CD4-positive, alpha-beta T cell treated with Interleukin-6 for 4 hours (primary cell): ENCODE results near the gene TPBGL.

ENCODE experiments used
- DNase-seq: peaks from one replicate; pipeline ENCODE4 v3.0.0-alpha.2; 2020; ENCODE audit warnings: mixed read lengths

The TPBGL gene

GRCh38 chr11:75212411-75212810, 28.2 kb upstream of the TPBGL start:
- DNase-seq = no peak

- DNase-seq = peak; percentile 81
These were observed 26.2 kb upstream of the TPBGL start for GRCh38 chr11:75214411-75214821.

- no peak for DNase-seq
These were observed 25.7 kb upstream of the TPBGL start for GRCh38 chr11:75214843-75215242.

GRCh38 chr11:75219869-75220268, 20.7 kb upstream of the TPBGL start:
- no peak for DNase-seq

GRCh38 chr11:75223954-75224643, 16.5 kb upstream of the TPBGL start:
- no peak for DNase-seq

GRCh38 chr11:75225794-75226193, 14.8 kb upstream of the TPBGL start:
- no peak for DNase-seq

- DNase-seq = no peak
These were observed 11.1 kb upstream of the TPBGL start for GRCh38 chr11:75229466-75229865.

- no peak for DNase-seq
These were observed 10.0 kb upstream of the TPBGL start for GRCh38 chr11:75230621-75231020.

GRCh38 chr11:75233754-75234172, 6.8 kb upstream of the TPBGL start:
- peak; percentile 14 for DNase-seq

GRCh38 chr11:75236062-75236461, 4.5 kb upstream of the TPBGL start:
- no peak for DNase-seq

- no peak for DNase-seq
These were observed 3.5 kb upstream of the TPBGL start for GRCh38 chr11:75237050-75237449.

GRCh38 chr11:75238595-75239440, 1.8 kb upstream of the TPBGL start:
- no peak for DNase-seq

- no peak for DNase-seq
These were observed 863 bp upstream of the TPBGL start for GRCh38 chr11:75239531-75240290.

- peak; percentile 85 for DNase-seq
These were observed 697 bp downstream of the TPBGL start for GRCh38 chr11:75241036-75241905.

- no peak for DNase-seq
These were observed 1.5 kb downstream of the TPBGL start for GRCh38 chr11:75241906-75242644.

GRCh38 chr11:75242722-75243600, 2.4 kb downstream of the TPBGL start:
- DNase-seq = no peak

- no peak for DNase-seq
These were observed 3.7 kb downstream of the TPBGL start for GRCh38 chr11:75244052-75244814.

GRCh38 chr11:75245356-75246005, 4.9 kb downstream of the TPBGL start:
- no peak for DNase-seq

GRCh38 chr11:75246006-75246670, 5.6 kb downstream of the TPBGL start:
- DNase-seq = no peak
